A673 (cell line): Measurements from ENCODE around the gene BCL2A1. TPM values are rescaled to one million over a fixed set of nuclear protein-coding genes. Genes with fewer than 3 reads are reported as not detected.

Source experiments
- BruUV-seq: library from RNA; stranded (reverse); fragments of 400-500 nt; replicated peaks from 2 replicates; lab custom pipeline; 2021; lab: Mats Ljungman, UMichigan
- CTCF ChIA-PET: fragments of 300-600 bp; sonication (Branson Sonifier 250); formaldehyde crosslinking; loops from one replicate; lab custom pipeline; 2022; ENCODE audit warnings: antibody characterized with exemption; lab: Charles Lee
- POLR2A ChIA-PET: fragments of 300-600 bp; sonication (Branson Sonifier 250); formaldehyde crosslinking; loops from one replicate; lab custom pipeline; 2022; ENCODE audit warnings: antibody characterized with exemption; ENCODE audit not compliant: low non-redundant PET; lab: Charles Lee
- DNase-seq: peaks from one replicate; pipeline ENCODE4 v3.0.0-alpha.2; 2015; ENCODE audit warnings: low spot score
- H3K27ac ChIP-seq: fragments of 200-600 bp; sonication (generic); 2 replicates; pipeline ENCODE4 v1.5.1; 2016; ENCODE audit warnings: mixed run types, low read depth, mild to moderate bottlenecking, mixed read lengths, antibody characterized with exemption, low read length; ENCODE audit not compliant: poor library complexity, severe bottlenecking
- H3K27me3 ChIP-seq: fragments of 200-600 bp; sonication (generic); replicated peaks from 2 replicates; pipeline ENCODE4 v1.6.1; 2017; ENCODE audit warnings: mixed run types, low read depth, mild to moderate bottlenecking, mixed read lengths, antibody characterized with exemption, low read length; ENCODE audit not compliant: insufficient read depth, poor library complexity
- H3K36me3 ChIP-seq: fragments of 200-600 bp; sonication (generic); 2 replicates; pipeline ENCODE4 v1.6.1; 2016; ENCODE audit warnings: mixed run types, mild to moderate bottlenecking, mixed read lengths, antibody characterized with exemption, low read length; ENCODE audit not compliant: insufficient read depth, poor library complexity, severe bottlenecking
- H3K4me1 ChIP-seq: fragments of 200-600 bp; sonication (generic); 2 replicates; pipeline ENCODE4 v1.6.1; 2017; ENCODE audit warnings: mixed run types, mild to moderate bottlenecking, mixed read lengths, antibody characterized with exemption, low read length; ENCODE audit not compliant: insufficient read depth, poor library complexity, severe bottlenecking
- H3K4me3 ChIP-seq: fragments of 200-600 bp; sonication (generic); 2 replicates; pipeline ENCODE4 v1.5.1; 2016; ENCODE audit warnings: low read depth, mixed run types, mild to moderate bottlenecking, mixed read lengths, low read length; ENCODE audit not compliant: poor library complexity, severe bottlenecking
- H3K9me3 ChIP-seq: fragments of 200-600 bp; sonication (generic); 2 replicates; pipeline ENCODE4 v1.6.1; 2016; ENCODE audit warnings: mixed run types, low read depth, mild to moderate bottlenecking, mixed read lengths, antibody characterized with exemption, low read length; ENCODE audit not compliant: poor library complexity, severe bottlenecking
- CTCF ChIP-seq: fragments of 300-800, 200-600 bp; sonication (generic); conservative IDR thresholded peaks from 2 replicates; pipeline ENCODE4 v1.5.1; 2017; ENCODE audit warnings: low read depth, mild to moderate bottlenecking, antibody characterized with exemption, low read length, moderate library complexity, mixed read lengths
- EZH2 ChIP-seq: fragments of 200-600 bp; sonication (generic); IDR thresholded peaks from 2 replicates; pipeline ENCODE4 v1.6.1; 2017; ENCODE audit warnings: borderline replicate concordance, low read depth, mild to moderate bottlenecking, mixed read lengths, antibody characterized with exemption, low read length; ENCODE audit not compliant: poor library complexity, severe bottlenecking
- intact Hi-C: fragments of 100-400 bp; cut with micrococcal nuclease; formaldehyde crosslinking; loops from one replicate; pipeline ENCODE4 v1.10.0; 2022; ENCODE audit not compliant: unreplicated experiment
- total RNA-seq: library from RNA; stranded (reverse); gene quantifications from 2 replicates; pipeline ENCODE4 v1.2.3, GENCODE V29; 2021

The BCL2A1 gene
- total RNA-seq, 1 experiment from 2014 or later = not detected

GRCh38 chr15:79991826-79992225 is 20.8 kb upstream of the BCL2A1 start:
- no peaks in the 10 kb centered on the region for H3K4me1 ChIP-seq
- no peak overlapping the region for H3K27ac ChIP-seq
- no peaks in the 10 kb centered on the region for H3K36me3 ChIP-seq
- H3K9me3 ChIP-seq = no peaks in the 10 kb centered on the region
- no peak overlapping the region for H3K4me3 ChIP-seq
- TF ChIP-seq CTCF (no peak), EZH2 (no peak)
- ChIA-PET POLR2A (no interaction called here), CTCF (no interaction called here)
- intact Hi-C loops = loop anchor here (2.0 to 10.0 kb wide), 4 partner anchors 95 to 647 kb away; partner anchors contain the start of gene MTHFS
- no TSS peak for BruUV-seq
- peaks cover 5% of the 10 kb centered on the region for H3K27me3 ChIP-seq
- no peak for DNase-seq

GRCh38 chr15:79990997-79991334 is 20.0 kb upstream of the BCL2A1 start:
- Histone ChIP-seq H3K36me3 (no peaks in the 10 kb centered on the region), H3K27ac (no peak overlapping the region), H3K9me3 (no peaks in the 10 kb centered on the region), H3K27me3 (peaks cover 5% of the 10 kb centered on the region), H3K4me1 (no peaks in the 10 kb centered on the region), H3K4me3 (no peak overlapping the region)
- CTCF ChIA-PET = no interaction called here
- no peak for TF ChIP-seq EZH2
- no peak for TF ChIP-seq CTCF
- POLR2A ChIA-PET = no interaction called here
- no peak for DNase-seq
- intact Hi-C loops = loop anchor here (5.0 to 10.0 kb wide), 3 partner anchors 94 to 646 kb away; partner anchors contain the start of gene MTHFS
- no TSS peak for BruUV-seq

- peaks cover 5% of the 10 kb centered on the region for H3K27me3 ChIP-seq
- TF ChIP-seq EZH2 (no peak), CTCF (no peak)
- ChIA-PET POLR2A (no interaction called here), CTCF (no interaction called here)
- DNase-seq = no peak
- no peaks in the 10 kb centered on the region for H3K9me3 ChIP-seq
- BruUV-seq = no TSS peak
- intact Hi-C loops = loop anchor here (5.0 to 10.0 kb wide), 3 partner anchors 93 to 646 kb away; partner anchors contain the start of gene MTHFS
- H3K4me3 ChIP-seq = no peak overlapping the region
- H3K4me1 ChIP-seq = no peaks in the 10 kb centered on the region
- H3K27ac ChIP-seq = no peak overlapping the region
- H3K36me3 ChIP-seq = no peaks in the 10 kb centered on the region
Observed at GRCh38 chr15:79990280-79990996, 19.4 kb upstream of the BCL2A1 start.
